ENCODE results near the gene NPEPL1. TPM values are rescaled to one million over a fixed set of nuclear protein-coding genes. Genes with fewer than 3 reads are reported as not detected.

The NPEPL1 gene
- total and polyA plus RNA-seq, 2 donors (not counting 3 experiments of a cell fraction or from before 2014, with no cell fraction given): 22.5 to 40.8 TPM

- no peaks in the 10 kb centered on the region for H4K20me1 ChIP-seq (replicated peaks; ENCODE audit: control insufficient read depth, extremely low read depth, insufficient read depth, low read length)
- H3K4me1 ChIP-seq (ENCODE audit: control insufficient read depth, extremely low read depth, insufficient read depth, low read length): peaks cover 31% of the 10 kb centered on the region
- H3K9me3 ChIP-seq (replicated peaks; ENCODE audit: control insufficient read depth, insufficient read depth, low read length): no peaks in the 10 kb centered on the region
- peaks cover 48% of the 10 kb centered on the region for H3K79me2 ChIP-seq (ENCODE audit: control insufficient read depth, insufficient read depth, low read length)
- peaks cover 0 to 2% of the 10 kb centered on the region in 2 experiments for H3K36me3 ChIP-seq (ENCODE audit: control insufficient read depth in 2 of 2, extremely low read depth in 1 of 2, insufficient read depth in 2 of 2, low read length in 2 of 2)
- ChIA-PET CTCF (interaction anchor here (0.6 to 3.5 kb wide), 28 partner anchors 9 to 571 kb away, joined by 3 to 71 read pairs (median 4); no protein-coding TSS in a partner anchor), POLR2A (no interaction called here)
- FAIRE-seq (peak; percentile 85), DNase-seq (ENCODE audit: low read depth, low spot score) (peak; percentile 87)
- H3K4me3 ChIP-seq (replicated peaks in 1 of 3; ENCODE audit: insufficient read depth in 1 of 3, low read depth in 1 of 3, low read length in 3 of 3): peak within 1 kb of the TSS; percentile 86 to 93 (median 89)
- peak; percentile 91 for TF ChIP-seq POLR2AphosphoS5 (IDR thresholded peaks at IDR 0.05; ENCODE audit: insufficient read depth, low read depth, low read length)
- peak; percentile 29 for TF ChIP-seq FOS (IDR thresholded peaks at IDR 0.05; ENCODE audit: borderline replicate concordance, insufficient read depth, low read length)
- TF ChIP-seq EZH2 (IDR thresholded peaks at IDR 0.05; ENCODE audit: borderline replicate concordance, low read depth, low read length, severe bottlenecking): no peak
- TF ChIP-seq MAX (IDR thresholded peaks at IDR 0.05; ENCODE audit: insufficient read depth, insufficient read length): no peak
- TF ChIP-seq CTCF (IDR thresholded peaks at IDR 0.05; ENCODE audit: extremely low read depth in 1 of 2, insufficient read depth in 1 of 2, low read depth in 1 of 2, low read length in 2 of 2): peak; percentile 46 to 65
- peak; percentile 68 for TF ChIP-seq POLR2A (IDR thresholded peaks at IDR 0.05; ENCODE audit: low read depth, low read length)
- TF ChIP-seq JUN (IDR thresholded peaks at IDR 0.05; ENCODE audit: borderline replicate concordance, insufficient read depth, insufficient read length, low read depth): no peak
- TF ChIP-seq MYC (IDR thresholded peaks at IDR 0.05; ENCODE audit: low read depth, low read length): no peak
- TF ChIP-seq GATA2 (IDR thresholded peaks at IDR 0.05; ENCODE audit: insufficient read depth, insufficient read length, low read depth, low read length): no peak
- intact Hi-C loops (cut with micrococcal nuclease): loop anchor here (1.0 to 10.0 kb wide), 5 partner anchors 99 to 364 kb away; partner anchors contain the start of genes GNAS, GNAS-AS1 and TUBB1
- H3K9ac ChIP-seq (replicated peaks; ENCODE audit: extremely low read depth, insufficient read depth, low read length): peak within 1 kb of the TSS; percentile 96
- H3K4me2 ChIP-seq (ENCODE audit: insufficient read depth, low read length): peak within 1 kb of the TSS; percentile 97
- no TSS peak for BruUV-seq (replicated peaks)
- dilution Hi-C loops (cut with MboI; ENCODE audit: extremely low pct_ligation_motif_present, low sequenced_read_pairs): loop anchor here (25.0 kb wide), 1 partner anchor 414 kb away; the partner anchor contains the start of gene ANKRD60
- peak within 1 kb of the TSS; percentile 93 for H2AFZ ChIP-seq (ENCODE audit: low read depth, low read length)
- peak within 1 kb of the TSS; percentile 81 for H3K27ac ChIP-seq (ENCODE audit: insufficient read depth, low read depth, low read length)
- H3K9me1 ChIP-seq (replicated peaks; ENCODE audit: control insufficient read depth, extremely low read depth, insufficient read depth, low read length): no peaks in the 10 kb centered on the region
- H3K27me3 ChIP-seq (ENCODE audit: control insufficient read depth in 2 of 2, insufficient read depth in 2 of 2, low read length in 2 of 2): no peaks in the 10 kb centered on the region
Observed at GRCh38 chr20:58650776-58651558, 41.6 kb upstream of the NPEPL1 start, which contains the start of gene STX16. Gene STX16, plus strand, starts transcription at chr20:58651283. Its CDS starts 724 bp downstream, at chr20:58652007.

All from endothelial cell of umbilical vein (primary cell).